Cerebellar nuclear complex (tissue), 1 donor: Measurements from ENCODE around the gene ACSBG1.

ENCODE experiments used
- DNase-seq, 2 experiments: peaks; one replicate each; lab custom pipeline; 2025; lab: John Stamatoyannopoulos, UW

The ACSBG1 gene

DNA sequence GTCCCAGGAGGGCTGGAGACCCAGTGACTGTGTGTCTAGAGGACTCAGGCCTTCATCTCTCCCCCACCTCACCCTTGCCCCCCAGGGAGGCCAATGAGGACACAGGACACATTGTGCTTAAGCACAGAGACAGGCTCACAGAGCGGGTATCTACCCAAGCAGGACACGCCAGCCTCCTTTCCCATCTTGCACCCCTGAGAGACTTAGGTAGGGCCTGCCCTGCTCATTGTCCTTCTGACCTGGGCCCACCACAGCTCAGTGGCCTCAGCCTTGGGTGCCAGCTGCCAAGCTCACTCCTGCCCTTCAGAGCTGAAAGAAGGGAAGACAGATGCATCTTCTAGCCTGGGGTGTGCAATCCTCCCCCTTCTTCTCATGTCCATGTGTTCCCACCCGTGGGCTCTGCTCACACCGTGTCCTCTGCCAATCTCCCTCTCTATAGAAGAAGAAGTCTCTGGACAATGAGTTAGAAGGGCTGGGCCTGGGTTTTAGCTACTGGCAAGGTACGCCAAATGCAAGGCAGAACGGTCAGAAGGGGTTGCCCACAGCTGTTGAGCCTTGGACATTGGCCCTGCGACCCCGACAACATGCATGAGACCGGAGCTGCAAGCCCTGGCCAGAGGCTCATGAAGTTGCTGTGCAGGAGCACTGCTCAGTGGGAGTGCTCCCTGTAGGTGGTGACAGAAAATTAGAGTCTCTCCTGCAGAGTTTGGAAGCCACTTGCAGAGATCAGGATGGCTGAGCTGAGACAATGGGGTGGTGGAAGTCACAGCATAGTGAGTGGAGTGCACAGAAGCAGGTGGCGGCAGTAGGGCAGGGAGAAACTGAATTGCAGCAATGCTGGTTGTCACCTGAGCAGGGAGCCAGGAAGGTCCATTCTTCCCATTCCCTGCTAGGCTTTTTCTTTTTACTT lies 32.8 kb downstream of the ACSBG1 start:
- DNase-seq, result no peak

DNA sequence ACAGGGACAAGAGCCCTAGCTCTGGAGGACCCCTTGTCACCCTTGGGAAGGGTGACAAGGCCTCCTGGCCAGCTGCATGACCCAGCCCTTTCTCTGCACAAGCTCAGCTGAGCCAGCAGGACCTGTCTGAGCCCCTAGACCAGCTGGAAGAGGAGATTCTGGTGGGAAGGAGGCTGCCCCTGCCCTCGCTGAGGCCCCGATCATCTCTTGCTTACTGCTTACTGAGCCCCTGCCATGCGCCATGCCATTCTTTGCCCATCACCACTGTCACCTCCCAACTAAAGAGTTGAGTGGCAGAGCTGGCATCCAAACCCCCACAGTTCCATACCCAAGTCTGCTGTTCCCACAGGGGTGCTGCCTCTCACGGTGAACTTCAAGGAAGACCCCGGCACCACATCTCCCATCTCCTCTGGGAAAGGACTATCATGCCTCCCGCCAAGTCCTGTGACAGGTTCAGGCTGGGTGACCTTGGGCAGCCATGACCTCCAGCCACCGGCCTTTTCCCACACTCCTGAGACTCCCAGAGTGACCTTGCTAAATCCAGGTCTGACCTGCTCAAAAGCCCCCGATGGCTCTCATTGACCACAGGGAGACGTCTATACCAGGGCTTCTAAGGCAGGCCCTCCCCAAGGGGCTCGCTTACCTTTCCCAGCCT lies 34.0 kb downstream of the ACSBG1 start:
- DNase-seq, result no peak

DNA sequence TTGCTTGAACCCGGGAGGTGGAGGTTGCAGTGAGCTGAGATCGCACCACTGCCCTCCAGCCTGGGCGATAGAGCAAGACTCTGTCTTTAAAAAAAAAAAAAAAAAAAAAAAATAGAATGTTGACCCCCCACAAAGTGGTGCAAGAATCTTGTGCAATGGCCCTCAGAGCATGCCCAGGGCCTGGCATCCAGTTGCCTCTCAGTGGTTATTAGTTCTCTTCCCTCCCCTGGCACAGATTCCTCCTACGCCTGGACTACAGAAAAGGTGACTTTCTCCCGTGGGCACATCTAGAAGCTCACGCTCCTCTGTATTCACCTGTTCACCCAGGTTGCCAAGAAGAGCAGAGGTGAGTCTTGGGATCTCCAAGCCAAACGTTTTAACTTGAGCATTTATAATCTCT lies 36.7 kb downstream of the ACSBG1 start:
- no peak for DNase-seq

DNA sequence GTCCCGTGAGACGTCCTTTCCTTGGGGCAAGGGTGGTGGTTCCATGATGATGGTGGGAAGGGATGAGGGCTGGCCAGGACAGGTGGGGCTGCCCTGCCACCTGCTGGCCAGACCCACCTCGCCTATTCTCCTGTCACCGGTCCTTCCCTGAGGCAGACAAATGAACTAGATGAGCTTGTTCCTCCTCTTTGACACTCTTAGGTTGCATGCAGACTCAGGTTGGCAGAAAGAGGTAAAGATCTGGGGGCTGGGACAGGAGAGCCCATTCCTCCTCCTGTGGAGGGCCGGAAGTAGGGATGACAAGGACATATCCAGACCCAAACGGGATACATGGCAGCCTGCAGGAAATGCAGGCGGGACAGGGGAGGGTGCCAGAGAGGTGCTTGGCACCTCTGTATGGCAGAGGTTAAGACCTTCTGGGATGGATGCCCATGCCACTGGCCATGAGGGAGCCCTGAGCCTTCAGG lies 38.6 kb downstream of the ACSBG1 start:
- DNase-seq, result no peak

DNA sequence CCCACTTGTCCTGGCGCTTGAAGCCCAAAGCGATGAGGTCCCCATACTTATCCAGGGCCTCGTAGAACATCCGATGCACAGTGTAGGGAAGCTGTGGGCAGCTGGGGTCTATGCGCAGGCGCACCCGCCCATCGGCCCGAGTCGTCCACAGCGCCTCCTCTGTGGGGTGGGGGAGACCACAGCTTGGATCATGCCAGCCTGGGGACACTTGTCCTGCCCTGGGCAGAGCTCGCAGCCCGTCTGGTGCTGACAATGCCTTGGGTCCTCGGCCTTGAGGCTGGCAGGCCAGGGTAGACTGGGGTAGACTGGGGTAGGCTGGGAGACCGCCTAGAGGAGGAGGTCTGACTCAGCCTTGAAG lies 39.8 kb downstream of the ACSBG1 start:
- no peak for DNase-seq

DNA sequence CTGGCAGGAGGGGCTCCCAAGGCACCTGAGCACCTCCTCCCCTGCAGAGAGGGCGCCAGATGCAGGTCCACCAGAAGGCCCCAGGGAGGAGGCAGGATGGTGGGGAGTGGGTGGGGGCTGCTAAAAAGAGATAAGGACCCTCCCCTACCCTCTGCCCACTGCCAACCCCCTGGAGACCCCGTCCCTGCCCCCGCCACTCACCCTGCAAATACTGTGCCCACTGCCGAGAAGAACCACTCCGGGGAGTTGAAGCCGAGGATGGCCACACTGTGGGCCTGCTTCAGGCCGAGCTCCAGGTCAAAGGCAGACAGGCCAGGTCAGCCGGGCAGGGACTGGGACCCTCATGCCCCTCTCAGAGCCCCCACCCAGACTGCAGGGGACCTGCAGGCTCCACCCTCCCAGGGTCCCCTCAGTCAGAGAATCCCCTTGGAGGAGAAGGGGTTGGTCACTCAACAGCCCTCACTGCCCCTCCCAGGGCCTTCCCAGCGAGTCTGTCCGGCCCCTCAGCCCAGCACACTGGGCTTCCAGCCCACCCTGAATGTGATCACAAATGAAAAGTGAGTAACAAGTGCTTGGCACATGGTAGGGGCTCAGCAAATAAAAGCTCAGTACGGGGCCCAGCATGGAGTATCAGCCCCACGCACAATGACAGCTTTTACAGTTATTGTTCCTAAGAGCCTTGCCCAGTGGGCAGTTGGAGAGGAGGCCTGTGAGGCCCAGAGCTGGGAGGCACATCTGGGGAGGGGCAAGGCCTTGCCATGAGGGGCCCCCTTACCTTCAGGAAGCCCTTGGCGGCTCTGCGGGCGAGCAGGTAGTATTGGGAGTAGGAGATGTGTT lies 40.4 kb downstream of the ACSBG1 start:
- no peak for DNase-seq

DNA sequence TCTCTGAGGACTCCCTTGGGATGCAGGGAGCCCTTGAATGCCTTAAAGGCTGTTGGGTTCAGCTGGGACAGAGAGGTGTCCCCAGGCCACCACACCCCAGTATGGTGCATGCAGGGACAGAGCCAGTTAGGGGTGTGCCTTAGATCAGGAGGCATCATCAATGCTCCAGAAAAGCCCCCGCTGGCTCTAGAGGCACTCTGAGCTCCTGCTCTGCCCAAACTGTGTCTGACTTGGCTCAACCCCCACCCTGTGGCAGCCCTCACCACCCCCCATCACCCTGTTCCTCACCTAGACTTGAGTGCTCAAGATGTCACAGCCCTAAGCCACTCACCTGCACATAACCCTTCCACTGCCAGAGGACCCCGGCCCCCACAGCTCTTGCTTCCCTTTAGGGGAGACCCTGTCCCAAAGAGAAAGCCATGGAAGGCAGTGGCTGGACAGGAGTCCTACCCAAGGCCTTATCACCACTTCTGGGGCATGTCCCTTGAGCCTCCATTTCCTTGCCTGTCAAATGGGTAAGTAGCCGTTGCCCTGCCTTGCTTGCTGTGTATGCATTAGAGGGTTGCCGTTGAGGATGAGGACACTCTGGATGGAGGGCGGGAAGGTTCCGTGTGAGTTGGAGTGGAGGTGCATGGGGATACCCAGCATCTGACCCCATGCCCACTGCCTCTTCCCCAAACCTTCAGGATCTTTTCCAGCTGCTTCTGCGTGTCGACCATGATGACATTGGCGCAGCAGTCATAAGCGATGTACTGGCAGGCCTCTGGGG lies 41.4 kb downstream of the ACSBG1 start:
- no peak for DNase-seq

DNA sequence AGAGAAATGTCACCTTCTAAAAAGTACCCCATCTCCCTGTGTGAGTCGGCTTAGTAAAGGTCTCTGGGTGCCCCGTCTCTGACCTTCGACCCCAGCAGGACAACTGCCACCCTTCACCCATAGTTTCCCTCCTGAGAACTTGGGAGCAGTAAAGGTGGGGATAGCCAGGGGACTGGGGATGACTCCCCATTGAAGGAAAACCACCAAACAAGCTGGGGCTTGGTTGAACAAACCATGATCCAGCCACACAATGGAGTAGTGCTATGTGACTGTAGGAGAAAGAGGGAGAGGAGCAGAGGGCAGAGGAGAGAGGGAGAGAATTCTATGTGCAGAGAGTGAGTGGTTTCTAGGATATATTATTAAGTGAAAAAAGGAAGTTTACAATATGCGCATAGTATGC lies 51.5 kb downstream of the ACSBG1 start:
- no peak for DNase-seq

DNA sequence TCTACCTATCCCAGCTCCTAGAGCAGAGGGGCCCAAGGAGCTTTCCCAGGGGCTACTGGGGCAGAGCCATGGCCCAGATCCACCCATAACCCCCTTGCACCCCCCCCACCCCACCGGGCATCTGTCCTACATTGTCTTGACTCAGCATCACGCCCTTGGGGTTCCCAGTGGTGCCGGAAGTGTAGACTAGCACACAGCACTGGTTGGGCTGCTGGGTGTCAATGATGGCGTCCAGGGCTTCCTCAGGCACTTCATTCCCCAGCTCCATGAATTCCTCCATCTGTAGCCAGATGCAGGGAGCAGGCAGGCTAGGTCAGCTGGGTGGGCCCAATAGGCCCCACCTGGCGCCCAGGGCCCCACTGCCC lies 52.0 kb downstream of the ACSBG1 start:
- DNase-seq, result no peak

DNA sequence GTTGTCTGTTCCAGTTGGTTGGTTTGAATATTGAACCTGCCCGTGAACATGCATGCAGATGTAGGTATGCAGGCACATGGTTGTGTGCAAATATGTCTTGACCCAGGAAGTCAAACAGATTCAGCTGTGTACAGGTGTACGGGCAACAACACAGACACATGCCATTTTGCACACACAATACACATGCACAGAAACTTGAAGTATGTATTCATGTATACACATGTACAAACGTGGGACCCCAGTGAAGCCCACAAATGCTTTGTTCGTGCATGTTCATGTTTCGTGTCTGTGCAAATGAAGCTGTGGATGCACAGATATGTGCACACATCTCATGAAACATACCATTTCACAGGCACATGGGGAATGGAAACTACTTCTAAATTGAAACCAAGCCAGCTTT lies 54.5 kb downstream of the ACSBG1 start:
- no peak for DNase-seq

DNA sequence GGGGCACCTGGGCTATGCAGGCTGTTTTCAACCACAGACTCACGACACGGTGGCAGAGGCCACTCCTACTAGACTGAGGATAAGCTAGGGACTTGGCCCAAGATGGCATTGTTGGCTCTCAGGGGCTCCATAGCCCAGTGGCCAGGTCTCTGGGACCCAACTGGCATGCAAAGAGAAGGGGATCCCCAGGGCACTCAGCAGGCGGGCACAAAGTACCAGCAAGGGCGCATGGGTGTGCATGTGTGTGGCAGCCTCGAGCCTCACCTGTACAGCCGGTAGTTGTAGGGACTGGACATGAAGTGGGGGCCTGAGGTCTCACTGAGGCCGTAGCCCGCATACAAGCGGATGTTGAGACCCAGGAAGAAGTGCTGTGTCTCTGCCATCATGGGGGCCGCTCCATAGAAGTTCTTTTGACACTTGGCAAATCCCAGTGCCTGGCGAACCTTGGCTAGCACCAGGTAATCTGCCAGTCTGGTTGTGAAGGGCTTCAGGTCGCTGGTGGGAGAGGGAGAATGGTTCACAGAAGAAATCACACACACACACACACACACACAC lies 55.0 kb downstream of the ACSBG1 start:
- DNase-seq, result no peak

DNA sequence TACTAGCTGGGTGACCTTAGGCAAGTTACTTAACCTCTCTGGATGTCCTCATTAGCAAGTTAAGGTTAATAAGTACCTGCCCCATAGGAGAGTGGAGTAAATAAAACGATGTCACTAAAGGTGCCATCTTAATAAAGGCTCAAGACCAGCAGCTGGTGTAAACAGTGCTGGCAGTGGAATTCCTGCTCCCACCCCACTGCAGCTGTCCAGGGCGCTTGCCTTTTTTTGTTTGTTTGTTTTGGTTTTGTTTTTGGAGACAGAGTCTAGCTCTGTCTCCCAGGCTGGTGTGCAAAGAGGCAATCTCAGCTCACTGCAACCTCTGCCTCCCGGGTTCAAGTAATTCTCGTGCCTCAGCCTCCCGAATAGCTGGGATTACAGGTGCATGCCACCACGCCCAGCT lies 56.3 kb downstream of the ACSBG1 start:
- DNase-seq, result no peak

DNA sequence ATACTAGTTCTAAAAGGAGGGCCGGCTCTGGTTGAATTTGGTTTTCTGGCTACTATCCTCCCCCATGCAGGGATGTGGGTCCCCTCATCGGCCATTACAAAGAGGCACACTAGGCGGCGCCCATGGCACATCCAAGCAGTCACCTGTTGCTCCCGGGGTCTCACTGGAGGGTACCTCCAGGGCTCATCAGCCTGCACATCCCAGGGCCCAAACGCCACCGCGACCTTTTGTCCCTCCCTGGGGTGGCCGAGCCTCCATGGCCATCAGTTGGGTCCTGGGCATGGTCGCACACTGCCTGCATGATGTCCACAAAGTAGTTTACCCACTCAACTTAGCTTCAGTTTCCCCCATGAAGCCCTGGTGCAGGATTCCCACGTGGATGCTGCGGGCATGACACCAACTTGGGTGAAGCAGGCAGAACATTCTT lies 56.9 kb downstream of the ACSBG1 start:
- DNase-seq, result no peak

DNA sequence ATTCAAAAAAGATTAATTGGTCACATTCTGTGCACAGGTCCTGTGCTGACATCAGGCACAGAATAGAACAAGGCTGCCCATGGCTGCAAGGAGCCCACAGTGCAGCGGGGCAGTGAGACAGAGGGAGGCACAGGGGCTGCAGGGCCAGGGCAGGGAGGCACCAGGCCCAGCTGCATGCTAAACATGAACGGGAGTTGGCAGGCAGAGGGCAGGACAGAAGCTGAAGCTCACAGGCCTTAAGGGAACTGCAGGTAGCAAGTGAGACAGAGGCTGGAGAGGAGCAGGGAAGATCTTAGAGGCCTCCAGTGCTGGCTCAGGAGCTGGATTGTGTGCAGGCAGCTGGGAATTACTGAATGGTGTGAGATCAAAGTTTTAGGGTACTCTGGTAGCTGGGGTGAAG lies 59.0 kb downstream of the ACSBG1 start:
- no peak for DNase-seq

DNA sequence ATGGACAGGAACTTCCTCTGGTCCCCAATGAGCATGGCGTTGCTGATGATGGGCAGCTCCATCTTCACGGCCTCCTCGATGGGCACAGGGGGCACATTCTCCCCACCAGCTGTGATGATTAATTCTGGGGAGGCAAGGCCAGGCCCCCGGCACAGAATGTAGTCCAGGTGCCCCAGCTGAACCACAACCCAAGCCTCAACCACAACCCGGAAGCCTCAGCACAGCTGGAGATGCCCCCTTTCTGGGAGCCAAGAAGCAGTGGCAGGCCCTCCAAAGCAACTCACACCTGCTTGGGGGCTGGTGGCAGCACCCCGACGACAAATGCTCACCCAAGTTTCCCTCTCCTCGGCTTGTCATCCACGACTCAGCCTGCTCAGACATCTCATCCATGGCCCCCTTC lies 60.0 kb downstream of the ACSBG1 start:
- DNase-seq, result no peak

DNA sequence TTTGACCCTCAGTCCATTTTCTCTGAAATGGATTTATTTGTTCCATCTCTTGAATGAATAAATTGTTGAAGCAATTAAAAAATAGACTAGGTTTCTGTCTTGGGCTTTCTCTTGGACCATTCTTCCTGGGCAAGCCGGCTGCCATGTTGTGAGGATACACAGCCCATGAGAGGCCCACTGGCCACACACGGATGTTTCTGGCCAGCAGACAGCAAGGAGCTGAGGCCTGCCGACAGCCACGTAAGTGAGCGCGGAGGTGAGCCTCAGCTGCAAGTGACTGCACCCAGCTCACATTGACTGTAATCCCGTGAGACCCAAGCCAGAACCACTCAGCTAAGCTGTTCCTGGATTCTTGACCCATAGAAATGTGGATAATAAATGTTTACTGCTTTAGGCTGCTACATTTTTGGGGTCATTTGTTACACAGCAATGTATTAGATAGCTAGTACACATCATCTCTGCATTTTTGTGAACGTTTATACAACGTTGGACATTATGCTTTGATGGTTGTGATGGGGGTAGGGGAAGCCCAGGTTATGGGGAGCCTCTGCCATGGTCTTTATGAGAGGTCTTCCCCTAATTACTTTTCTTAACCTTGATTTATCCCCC lies 62.4 kb downstream of the ACSBG1 start:
- DNase-seq, result no peak

DNA sequence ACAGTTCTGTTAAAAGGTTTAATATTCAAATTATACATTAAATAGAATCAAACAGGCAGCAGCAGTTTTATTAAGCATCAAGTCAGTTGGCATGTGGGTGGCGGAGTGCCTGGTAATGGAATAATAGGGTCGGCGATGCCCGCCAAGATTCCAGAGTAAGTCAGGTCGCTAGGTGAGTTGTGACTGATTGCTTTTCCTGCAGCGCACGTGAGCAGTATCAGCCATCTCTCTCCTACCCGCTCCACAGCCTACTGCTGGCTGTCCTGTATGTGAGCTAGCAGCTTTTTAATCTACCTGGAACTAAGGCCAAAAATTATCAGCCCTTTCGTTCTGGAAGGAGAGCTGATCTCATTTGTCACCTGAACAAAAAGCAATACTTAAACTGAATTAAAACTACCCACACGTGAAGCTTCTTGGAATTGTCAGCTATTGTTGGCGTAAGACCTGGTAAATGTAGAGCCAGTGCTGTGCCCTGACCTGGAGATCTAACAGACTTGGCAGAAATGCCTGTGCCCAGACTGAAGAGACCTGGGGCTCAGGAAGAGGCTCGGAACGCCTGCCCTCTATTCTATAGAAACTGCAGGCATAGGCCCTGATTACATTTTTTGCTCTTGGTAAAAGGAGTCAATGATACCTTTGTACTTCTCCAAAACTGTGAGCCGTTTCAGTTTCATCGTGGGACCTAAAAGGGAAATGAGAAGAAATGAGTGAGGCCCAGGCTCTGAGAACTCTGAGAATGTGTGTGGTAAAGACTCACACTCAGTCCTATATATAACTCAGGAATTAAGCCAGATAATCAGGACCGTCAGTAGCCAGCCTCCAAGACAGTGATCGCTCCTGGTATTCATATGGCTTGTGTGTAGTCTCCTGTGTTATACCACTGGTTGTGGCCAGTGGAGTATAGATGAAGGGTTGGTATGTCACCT lies 63.3 kb downstream of the ACSBG1 start:
- DNase-seq, result no peak

DNA sequence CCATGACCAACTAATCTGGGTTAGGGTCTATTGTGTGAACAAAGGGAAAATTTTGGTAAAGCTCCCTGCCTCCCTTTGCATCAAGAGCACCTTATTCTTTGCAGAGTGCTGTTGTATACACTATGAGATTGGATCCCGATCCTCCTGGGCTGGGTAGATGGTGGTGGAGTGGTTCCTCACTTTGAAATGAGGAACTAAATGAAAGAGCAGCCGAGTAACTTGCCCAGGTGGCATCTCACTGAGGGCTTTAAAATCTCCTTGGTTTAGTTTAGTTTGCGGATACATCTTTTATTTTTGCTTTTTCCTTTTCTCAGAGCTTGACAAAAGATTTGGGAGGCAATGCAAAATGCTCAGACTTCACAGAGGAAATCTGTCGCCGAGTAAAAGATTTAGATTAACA lies 65.8 kb downstream of the ACSBG1 start:
- no peak for DNase-seq

DNA sequence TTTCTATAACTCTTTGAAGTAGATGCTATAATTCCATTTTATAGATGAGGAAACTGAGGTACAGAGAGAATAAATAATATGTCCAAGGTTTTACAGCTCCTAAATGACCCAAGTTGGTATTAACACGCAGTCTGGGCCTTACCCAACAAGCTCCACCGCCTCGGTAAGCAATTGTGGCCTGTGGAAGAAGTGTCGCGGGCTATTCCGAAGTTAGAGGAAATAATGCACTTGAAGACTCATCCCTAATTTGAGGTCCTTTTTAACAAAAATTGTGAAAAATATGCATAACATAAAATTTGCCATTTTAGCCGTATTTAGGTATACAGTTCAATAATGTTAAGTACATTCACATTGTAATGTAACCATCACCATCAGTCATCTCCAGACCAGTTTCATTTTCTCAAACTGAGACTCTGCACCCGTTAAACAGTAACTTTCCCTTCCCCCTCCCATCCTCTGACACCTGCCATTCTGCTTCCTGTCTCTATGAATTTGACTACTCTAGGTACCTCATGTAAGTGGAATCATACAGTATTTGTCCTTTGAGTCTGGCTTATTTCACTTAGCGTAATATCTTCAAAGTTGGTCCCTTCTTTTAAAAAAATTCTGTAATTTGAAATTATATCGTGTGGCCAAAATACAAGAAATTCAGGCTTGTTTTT lies 67.0 kb downstream of the ACSBG1 start:
- DNase-seq, result no peak
